GM12891 (cell line): ENCODE data around the gene SPTBN1.

Experiments
- POLR2A ChIP-seq: IDR thresholded peaks from 2 replicates; pipeline ENCODE4 v1.6.1; 2011; ENCODE audit warnings: low read depth, low read length, control low read depth
- POLR2AphosphoS5 ChIP-seq: IDR thresholded peaks from 2 replicates; pipeline ENCODE4 v1.6.1; 2011; ENCODE audit warnings: low read depth, low read length, control low read depth
- POU2F2 ChIP-seq: IDR thresholded peaks from 2 replicates; pipeline ENCODE4 v1.6.1; 2011; ENCODE audit warnings: low read depth, mild to moderate bottlenecking, control low read depth, low read length, moderate library complexity

GRCh38 chr2:54629914-54630857 lies 174.1 kb downstream of the SPTBN1 start:
- TF ChIP-seq POLR2AphosphoS5 (no peak; the same call in 1 of the 2 replicates), POLR2A (no peak), POU2F2 (no peak)
